ENCODE measurements around the gene WASHC2A.
"Not testable (repeated sequence)": the region's sequence is repeated elsewhere in the genome, so short reads cannot be mapped to it uniquely, and the experiment has no call there.

DNA sequence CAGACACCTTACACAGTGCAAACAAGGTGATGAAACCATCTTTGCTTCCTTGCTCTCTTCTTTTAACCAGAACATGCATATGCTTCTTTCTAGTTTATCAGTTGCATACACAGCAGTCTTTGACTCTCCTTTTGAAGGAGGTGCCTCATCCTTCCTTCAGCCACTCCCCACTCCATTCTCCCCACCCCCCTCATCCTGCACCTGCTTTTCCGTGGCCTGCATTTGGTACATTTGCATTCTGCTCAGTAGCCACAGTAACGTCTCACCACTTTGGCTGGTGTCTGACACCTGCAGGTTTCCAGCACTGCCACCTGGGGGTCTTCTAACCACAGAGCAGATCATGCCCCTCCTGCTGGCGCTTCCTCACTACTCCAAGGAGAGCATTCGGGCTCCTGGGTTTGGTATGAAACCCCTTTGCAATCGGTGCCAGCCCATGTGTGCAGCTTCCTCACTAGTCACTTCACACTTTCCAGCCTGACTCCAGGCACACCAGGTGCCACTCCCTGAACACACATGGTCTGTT lies 60.1 kb downstream of the WASHC2A start:
- TF ChIP-seq, protein P1, sequence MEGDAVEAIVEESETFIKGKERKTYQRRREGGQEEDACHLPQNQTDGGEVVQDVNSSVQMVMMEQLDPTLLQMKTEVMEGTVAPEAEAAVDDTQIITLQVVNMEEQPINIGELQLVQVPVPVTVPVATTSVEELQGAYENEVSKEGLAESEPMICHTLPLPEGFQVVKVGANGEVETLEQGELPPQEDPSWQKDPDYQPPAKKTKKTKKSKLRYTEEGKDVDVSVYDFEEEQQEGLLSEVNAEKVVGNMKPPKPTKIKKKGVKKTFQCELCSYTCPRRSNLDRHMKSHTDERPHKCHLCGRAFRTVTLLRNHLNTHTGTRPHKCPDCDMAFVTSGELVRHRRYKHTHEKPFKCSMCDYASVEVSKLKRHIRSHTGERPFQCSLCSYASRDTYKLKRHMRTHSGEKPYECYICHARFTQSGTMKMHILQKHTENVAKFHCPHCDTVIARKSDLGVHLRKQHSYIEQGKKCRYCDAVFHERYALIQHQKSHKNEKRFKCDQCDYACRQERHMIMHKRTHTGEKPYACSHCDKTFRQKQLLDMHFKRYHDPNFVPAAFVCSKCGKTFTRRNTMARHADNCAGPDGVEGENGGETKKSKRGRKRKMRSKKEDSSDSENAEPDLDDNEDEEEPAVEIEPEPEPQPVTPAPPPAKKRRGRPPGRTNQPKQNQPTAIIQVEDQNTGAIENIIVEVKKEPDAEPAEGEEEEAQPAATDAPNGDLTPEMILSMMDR (IDR thresholded peaks at IDR 0.05) = not testable (repeated sequence)
- not testable (repeated sequence) for TF ChIP-seq POLR2A, EP300 (IDR thresholded peaks at IDR 0.05)
